ENCODE data around the gene STAT5B.

Gene STAT5B

GRCh38 chr17:42153919-42154742, 122.1 kb downstream of the STAT5B start:
- Mint-ChIP-seq H3K27ac (peak overlapping the region; percentile 97), H3K27me3 (no peaks in the 10 kb centered on the region), H3K36me3 (peaks cover 15 to 18% of the 10 kb centered on the region in 2 donors), H3K4me3 (peak overlapping the region; percentile 93 to 98), H3K9me3 (no peaks in the 10 kb centered on the region), H3K4me1 (peaks cover 31 to 51% of the 10 kb centered on the region in 2 donors)
- ATAC-seq (replicated peaks) (peak in 1 of 2 donors; percentile 2), DNase-seq (no peak)
